ENCODE results near the gene PALM. TPM values are rescaled to one million over a fixed set of nuclear protein-coding genes. Genes with fewer than 3 reads are reported as not detected.

The PALM gene
- 10 to 100 TPM in 2 of 3 donors, 1 to 10 TPM in 1; 8.1 to 58.4 (median 13.0) TPM for total RNA-seq
- long read RNA-seq, donor 1, transcript PALM-202 (9 exons, 2,725 nt), result major isoform, 14 of 42 reads
- long read RNA-seq, donor 1, partial matches to known transcripts, result 27 of 42 reads
- long read RNA-seq, donor 1, other reads (novel, unspliced or antisense), result 1 of 42 reads
- long read RNA-seq, donor 2, partial matches to known transcripts, result 0 of 2 reads
- long read RNA-seq, donor 2, other reads (novel, unspliced or antisense), result 1 of 2 reads

DNA sequence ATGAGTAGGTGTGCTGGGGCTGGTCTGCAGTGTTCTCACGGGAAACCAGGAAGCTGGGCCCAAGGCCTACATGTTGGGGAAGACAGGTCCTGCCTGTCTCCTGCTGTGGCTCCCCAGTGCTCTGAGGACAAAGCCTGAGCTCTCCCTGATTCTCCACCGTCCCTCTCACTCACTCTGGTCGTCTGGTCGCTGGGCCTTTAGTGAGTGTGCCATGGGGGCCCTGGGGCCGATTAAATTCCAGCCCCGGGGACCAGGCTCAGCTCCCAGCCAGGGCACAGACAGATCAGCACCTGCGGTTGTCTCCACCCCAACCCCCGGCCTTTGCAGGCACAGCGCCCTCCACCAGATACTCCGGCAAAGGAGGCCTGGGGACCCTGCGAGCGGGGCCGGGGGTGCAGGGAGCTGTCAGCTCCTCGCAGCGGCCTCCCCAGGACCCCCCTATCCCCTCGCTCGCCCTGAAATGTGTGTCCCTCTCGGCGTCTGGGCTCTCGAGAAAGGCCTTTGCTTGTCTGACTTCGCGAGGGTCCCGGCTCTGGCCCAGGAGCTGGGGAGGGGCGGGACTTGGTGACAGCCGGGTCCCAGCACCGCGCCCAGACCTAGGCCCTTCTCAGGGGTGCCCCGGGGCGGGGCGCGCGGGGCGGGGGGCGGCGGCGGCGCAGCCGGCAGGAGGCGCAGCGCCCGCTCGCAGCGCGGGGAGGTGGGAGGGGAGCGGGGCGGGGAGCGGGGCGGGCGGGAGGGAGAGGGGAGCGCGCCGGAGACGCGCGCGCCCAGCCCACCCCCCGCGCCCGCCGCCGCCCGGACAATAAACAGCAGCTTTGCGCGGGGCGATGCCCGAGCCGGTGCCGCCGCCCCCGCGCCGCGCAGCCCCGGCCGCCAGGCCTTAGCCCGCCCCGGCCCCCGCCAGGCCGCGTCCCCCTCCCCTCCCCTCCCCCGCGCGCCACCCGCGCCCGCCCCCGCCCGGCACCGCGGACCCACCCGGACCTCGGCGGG lies at the start of gene PALM:
TSS of gene PALM (plus strand) at position 782 of the 990 bp plus-strand sequence. CDS start 212 bp downstream, outside the sequence.
- TF ChIP-seq, protein P1, sequence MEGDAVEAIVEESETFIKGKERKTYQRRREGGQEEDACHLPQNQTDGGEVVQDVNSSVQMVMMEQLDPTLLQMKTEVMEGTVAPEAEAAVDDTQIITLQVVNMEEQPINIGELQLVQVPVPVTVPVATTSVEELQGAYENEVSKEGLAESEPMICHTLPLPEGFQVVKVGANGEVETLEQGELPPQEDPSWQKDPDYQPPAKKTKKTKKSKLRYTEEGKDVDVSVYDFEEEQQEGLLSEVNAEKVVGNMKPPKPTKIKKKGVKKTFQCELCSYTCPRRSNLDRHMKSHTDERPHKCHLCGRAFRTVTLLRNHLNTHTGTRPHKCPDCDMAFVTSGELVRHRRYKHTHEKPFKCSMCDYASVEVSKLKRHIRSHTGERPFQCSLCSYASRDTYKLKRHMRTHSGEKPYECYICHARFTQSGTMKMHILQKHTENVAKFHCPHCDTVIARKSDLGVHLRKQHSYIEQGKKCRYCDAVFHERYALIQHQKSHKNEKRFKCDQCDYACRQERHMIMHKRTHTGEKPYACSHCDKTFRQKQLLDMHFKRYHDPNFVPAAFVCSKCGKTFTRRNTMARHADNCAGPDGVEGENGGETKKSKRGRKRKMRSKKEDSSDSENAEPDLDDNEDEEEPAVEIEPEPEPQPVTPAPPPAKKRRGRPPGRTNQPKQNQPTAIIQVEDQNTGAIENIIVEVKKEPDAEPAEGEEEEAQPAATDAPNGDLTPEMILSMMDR (IDR thresholded peaks at IDR 0.05), result no peak
- DNase-seq (no peak), ATAC-seq (no peak)
- intact Hi-C loops (cut with DNase I, micrococcal nuclease), result no loop called here
- H3K4me3 ChIP-seq, result peak within 1 kb of the TSS; percentile 14
- no peaks in the 10 kb centered on the region for H3K36me3 ChIP-seq (ENCODE audit: low read depth)
- no peaks in the 10 kb centered on the region for H3K9me3 ChIP-seq
- H3K4me1 ChIP-seq (ENCODE audit: low read depth), result peaks cover 4% of the 10 kb centered on the region

- peaks cover 45% of the 10 kb centered on the region for H3K4me1 ChIP-seq (ENCODE audit: low read depth)
- no peaks in the 10 kb centered on the region for H3K36me3 ChIP-seq (ENCODE audit: low read depth)
- ATAC-seq (peak; percentile 58), DNase-seq (peak; percentile 70 to 85 (median 80))
- no peaks in the 10 kb centered on the region for H3K9me3 ChIP-seq
- TF ChIP-seq, protein P1 (IDR thresholded peaks at IDR 0.05), result no peak
- intact Hi-C loops (cut with DNase I, micrococcal nuclease), result no loop called here
- peak overlapping the region; percentile 100 for H3K4me3 ChIP-seq
Observed at GRCh38 chr19:660793-661426, 47.8 kb upstream of the PALM start.

GRCh38 chr19:661427-662196 lies 47.1 kb upstream of the PALM start:
- intact Hi-C loops (cut with DNase I, micrococcal nuclease), result no loop called here
- peak; percentile 59 for ATAC-seq
- TF ChIP-seq, protein P1 (IDR thresholded peaks at IDR 0.05), result no peak

DNA sequence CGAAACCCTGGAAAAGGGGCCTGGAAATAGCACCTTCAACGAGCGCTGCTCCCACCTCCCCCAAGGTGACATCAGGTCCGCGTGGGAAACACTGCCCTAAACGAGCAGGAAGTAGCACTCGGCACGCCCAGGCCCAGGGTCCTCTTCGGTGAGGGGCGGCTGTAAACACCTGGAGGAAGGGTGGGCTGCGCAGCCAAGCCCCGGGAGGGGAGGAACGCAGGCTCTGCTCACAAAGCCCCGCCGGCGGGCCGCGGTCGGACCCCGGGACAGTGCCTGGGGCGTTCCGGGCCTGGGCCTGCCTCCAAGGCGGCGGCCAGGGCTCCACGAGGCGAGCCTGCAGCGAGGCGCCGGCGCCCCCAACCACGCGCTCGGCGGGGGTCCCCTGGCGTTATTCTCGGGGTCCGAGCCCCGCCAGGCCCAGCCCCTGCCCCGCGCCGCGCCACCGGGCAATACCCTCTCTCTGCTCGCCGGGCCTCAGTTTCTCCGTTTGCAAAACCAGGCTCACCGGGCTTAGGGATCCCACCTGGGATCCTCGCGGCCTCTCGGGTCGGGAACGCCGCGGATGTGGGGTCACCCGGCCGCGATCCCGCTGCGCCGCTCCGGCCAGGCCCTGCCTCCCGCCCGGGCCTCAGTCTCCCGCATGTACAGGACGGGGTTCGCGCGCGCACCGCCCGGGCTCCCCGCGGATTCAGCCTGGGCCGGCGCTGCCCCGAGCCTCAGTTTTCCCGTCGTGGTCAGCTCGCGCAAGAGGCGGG lies 46.4 kb upstream of the PALM start:
- ATAC-seq (peak; percentile 56), DNase-seq (peak; percentile 78 to 91 (median 84))
- peaks cover 45% of the 10 kb centered on the region for H3K4me1 ChIP-seq (ENCODE audit: low read depth)

More at GRCh38 chr19:661427-662196, 47.1 kb upstream of the PALM start:
- peaks cover 45% of the 10 kb centered on the region for H3K4me1 ChIP-seq (ENCODE audit: low read depth)
- H3K9me3 ChIP-seq, result no peaks in the 10 kb centered on the region
- H3K36me3 ChIP-seq (ENCODE audit: low read depth), result no peaks in the 10 kb centered on the region
- peak; percentile 68 to 81 (median 70) for DNase-seq
- H3K4me3 ChIP-seq, result peak overlapping the region; percentile 100

More for the DNA sequence above, 46.4 kb upstream of the PALM start:
- Histone ChIP-seq H3K9me3 (no peaks in the 10 kb centered on the region), H3K4me3 (peak overlapping the region; percentile 100), H3K36me3 (ENCODE audit: low read depth) (no peaks in the 10 kb centered on the region)
- intact Hi-C loops (cut with DNase I, micrococcal nuclease), result no loop called here
- TF ChIP-seq, protein P1 (IDR thresholded peaks at IDR 0.05), result no peak
